ENCODE data around the gene SOBP.

- TF ChIP-seq CTCF (IDR thresholded peaks at IDR 0.05; ENCODE audit: borderline replicate concordance, extremely low read depth, low read length, poor library complexity, severe bottlenecking) (no peak), EZH2 (IDR thresholded peaks at IDR 0.05; ENCODE audit: borderline replicate concordance, low read depth, low read length, severe bottlenecking) (no peak)
Observed at GRCh38 chr6:107642861-107643328, 153.0 kb downstream of the SOBP start.
